HepG2 (cell line): Measurements from ENCODE around the gene SYNE3. TPM values are rescaled to one million over a fixed set of nuclear protein-coding genes. Genes with fewer than 3 reads are reported as not detected.
A peak's percentile ranks its signal among the peaks of the same experiment; 100 is the strongest.

Source experiments
- ATAC-seq: fragments of 200-7000 bp; cut with Tn5 transposase; 3 replicates; pipeline ENCODE4 v1.9.1; 2020; ENCODE audit warnings: mild to moderate bottlenecking, moderate library complexity
- BruUV-seq: library from RNA; stranded (reverse); fragments of 400-500 nt; replicated peaks from 2 replicates; lab custom pipeline; 2021; lab: Mats Ljungman, UMichigan
- CTCF ChIA-PET: fragments of 300-600 bp; formaldehyde crosslinking; extraction: SDS; loops from one replicate; lab custom pipeline; 2021; ENCODE audit warnings: low total read pairs, inconsistent platforms, low intra/inter-chr PET ratio; lab: Yijun Ruan, JAX
- POLR2A ChIA-PET: fragments of 350-600 bp; sonication (Branson Sonifier 250); formaldehyde crosslinking; loops from one replicate; lab custom pipeline; 2020; ENCODE audit warnings: antibody characterized with exemption, inconsistent platforms; lab: Yijun Ruan, JAX
- DNase-seq: peaks from one replicate; pipeline ENCODE4 v3.0.0-alpha.2; 2015; ENCODE audit warnings: low spot score
- FAIRE-seq: peaks from 3 replicates; lab custom pipeline; 2011; peaks lifted over from hg19 to GRCh38; lab: Jason Lieb, UNC
- H2AFZ ChIP-seq: one replicate; pipeline ENCODE4 v1.6.1; 2011; ENCODE audit warnings: low read length, inconsistent platforms
- H3K27ac ChIP-seq: fragments of 300-600 bp; 3 replicates; pipeline ENCODE4 v1.8.0; 2011; ENCODE audit warnings: mixed run types, mild to moderate bottlenecking, mixed read lengths, low read length, inconsistent platforms; ENCODE audit not compliant: insufficient read depth; ENCODE audit errors: extremely low read length
- H3K27me3 ChIP-seq, 2 experiments: fragments of 200-600 bp in 1 of 2; 2 replicates in 1 of 2; 3 replicates in 1 of 2; pipeline versions ENCODE4 v1.6.0 to v1.8.0; 2011; ENCODE audit warnings: low read length in 2 of 2, mild to moderate bottlenecking in 2 of 2, moderate library complexity in 2 of 2, inconsistent platforms in 1 of 2; ENCODE audit not compliant: insufficient read depth in 2 of 2, control insufficient read depth in 1 of 2
- H3K36me3 ChIP-seq, 2 experiments: fragments of 200-600 bp in 1 of 2; replicated peaks in 1 of 2; 2 replicates in 1 of 2; 3 replicates in 1 of 2; pipeline versions ENCODE4 v1.5.1 to v1.8.0; 2011; ENCODE audit warnings: low read length in 2 of 2, inconsistent platforms in 1 of 2; ENCODE audit not compliant: insufficient read depth in 2 of 2, control insufficient read depth in 1 of 2
- H3K4me1 ChIP-seq: 2 replicates; pipeline ENCODE4 v1.5.1; 2012; ENCODE audit warnings: low read length, inconsistent platforms; ENCODE audit not compliant: insufficient read depth
- H3K4me2 ChIP-seq: 2 replicates; pipeline ENCODE4 v1.6.0; 2011; ENCODE audit warnings: low read depth, low read length, inconsistent platforms
- H3K4me3 ChIP-seq, 3 experiments: fragments of 200-600 bp in 1 of 3; sonication (generic), shearing (Covaris generic) in 1 of 3; replicated peaks in 1 of 3; 2 replicates each; pipeline ENCODE4 v1.5.1; 2011 to 2016; ENCODE audit warnings: low read length in 3 of 3, inconsistent platforms in 2 of 3, low read depth in 2 of 3, mild to moderate bottlenecking in 2 of 3, control low read depth in 1 of 3, mixed read lengths in 1 of 3; ENCODE audit not compliant: insufficient read depth in 1 of 3
- H3K79me2 ChIP-seq: one replicate; pipeline ENCODE4 v1.6.1; 2011; ENCODE audit warnings: low read length, inconsistent platforms; ENCODE audit not compliant: insufficient read depth
- H3K9ac ChIP-seq: 2 replicates; pipeline ENCODE4 v1.6.0; 2011; ENCODE audit warnings: mild to moderate bottlenecking, low read depth, low read length, inconsistent platforms; ENCODE audit not compliant: insufficient read depth
- H3K9me3 ChIP-seq: 2 replicates; pipeline ENCODE4 v1.5.1; 2012; ENCODE audit warnings: mild to moderate bottlenecking, low read length
- H4K20me1 ChIP-seq: 2 replicates; pipeline ENCODE4 v1.6.0; 2011; ENCODE audit warnings: inconsistent platforms, mild to moderate bottlenecking, low read length, moderate library complexity; ENCODE audit not compliant: insufficient read depth
- ATM ChIP-seq: fragments of 450-650 bp; IDR thresholded peaks from 2 replicates; pipeline ENCODE4 v1.7.1; 2017; ENCODE audit warnings: mild to moderate bottlenecking, borderline replicate concordance
- CCDC6 ChIP-seq: sonication (generic); formaldehyde crosslinking; IDR thresholded peaks from 2 replicates; pipeline ENCODE4 v1.8.1; 2022; ENCODE audit warnings: mild to moderate bottlenecking, missing genetic modification reagents, moderate library complexity
- DNMT1 ChIP-seq: sonication (generic); formaldehyde crosslinking; IDR thresholded peaks from 2 replicates; pipeline ENCODE4 v1.5.1; 2020; ENCODE audit warnings: mild to moderate bottlenecking, missing genetic modification reagents
- FOXA3 ChIP-seq: IDR thresholded peaks from 2 replicates; pipeline ENCODE4 v1.6.1; 2016; ENCODE audit warnings: missing genetic modification reagents, missing compliant biosample characterization
- HNF4A ChIP-seq: sonication (generic); formaldehyde crosslinking; IDR thresholded peaks from 2 replicates; pipeline ENCODE4 v1.4.0; 2020; ENCODE audit warnings: missing genetic modification reagents
- HOXA9 ChIP-seq: sonication (generic); formaldehyde crosslinking; IDR thresholded peaks from 2 replicates; pipeline ENCODE4 v1.8.1; 2022; ENCODE audit warnings: missing genetic modification reagents, mild to moderate bottlenecking, moderate library complexity, borderline replicate concordance
- MEIS1 ChIP-seq: sonication (generic); formaldehyde crosslinking; IDR thresholded peaks from 2 replicates; pipeline ENCODE4 v1.9.0; 2021; ENCODE audit warnings: mild to moderate bottlenecking, missing genetic modification reagents, moderate library complexity, borderline replicate concordance
- REL ChIP-seq: sonication (generic); formaldehyde crosslinking; conservative IDR thresholded peaks from 2 replicates; pipeline ENCODE4 v1.8.0; 2022; ENCODE audit warnings: mild to moderate bottlenecking, missing genetic modification reagents, moderate library complexity
- SMAD3 ChIP-seq: sonication (generic); formaldehyde crosslinking; IDR thresholded peaks from 2 replicates; pipeline ENCODE4 v1.4.0; 2020; ENCODE audit warnings: missing genetic modification reagents
- SP2 ChIP-seq: sonication (generic); formaldehyde crosslinking; IDR thresholded peaks from 2 replicates; pipeline ENCODE4 v1.5.1; 2020; ENCODE audit warnings: mild to moderate bottlenecking, missing genetic modification reagents
- SUZ12 ChIP-seq: fragments of 150-350 bp; IDR thresholded peaks from 2 replicates; pipeline ENCODE4 v1.6.1; 2014; ENCODE audit warnings: low read depth, low read length
- XBP1 ChIP-seq: sonication (generic); formaldehyde crosslinking; IDR thresholded peaks from 2 replicates; pipeline ENCODE4 v1.5.0; 2020; ENCODE audit warnings: missing genetic modification reagents
- ZFP37 ChIP-seq: sonication (generic); formaldehyde crosslinking; IDR thresholded peaks from 2 replicates; pipeline ENCODE4 v1.4.0; 2020; ENCODE audit warnings: missing genetic modification reagents, borderline replicate concordance
- ZFP82 ChIP-seq: sonication (generic); formaldehyde crosslinking; IDR thresholded peaks from 2 replicates; pipeline ENCODE4 v1.5.1; 2020; ENCODE audit warnings: mild to moderate bottlenecking, missing genetic modification reagents, borderline replicate concordance
- ZNF30 ChIP-seq: sonication (generic); formaldehyde crosslinking; IDR thresholded peaks from 2 replicates; pipeline ENCODE4 v1.5.0; 2020; ENCODE audit warnings: mild to moderate bottlenecking, missing genetic modification reagents
- ZNF326 ChIP-seq: sonication (generic); formaldehyde crosslinking; IDR thresholded peaks from 2 replicates; pipeline ENCODE4 v1.4.0; 2020; ENCODE audit warnings: missing genetic modification reagents, borderline replicate concordance
- ZNF329 ChIP-seq: sonication (generic); formaldehyde crosslinking; IDR thresholded peaks from 2 replicates; pipeline ENCODE4 v1.9.0; 2021; ENCODE audit warnings: low read depth, mild to moderate bottlenecking, missing genetic modification reagents
- ZNF546 ChIP-seq: sonication (generic); formaldehyde crosslinking; conservative IDR thresholded peaks from 2 replicates; pipeline ENCODE4 v1.8.1; 2023; ENCODE audit warnings: mild to moderate bottlenecking, missing genetic modification reagents
- ZNF75D ChIP-seq: sonication (generic); formaldehyde crosslinking; IDR thresholded peaks from 2 replicates; pipeline ENCODE4 v1.8.1; 2023; ENCODE audit warnings: missing genetic modification reagents, mild to moderate bottlenecking, borderline replicate concordance
- ZSCAN22 ChIP-seq: sonication (generic); formaldehyde crosslinking; IDR thresholded peaks from 2 replicates; pipeline ENCODE4 v1.4.0; 2020; ENCODE audit warnings: mild to moderate bottlenecking, missing genetic modification reagents
- ZSCAN31 ChIP-seq: sonication (generic); formaldehyde crosslinking; IDR thresholded peaks from 2 replicates; pipeline ENCODE4 v1.5.0; 2020; ENCODE audit warnings: low read depth, mild to moderate bottlenecking, missing genetic modification reagents
- WGBS: methylation state at CpG from one replicate; pipeline ENCODE4 v1.1.6; 2017; ENCODE audit warnings: low lambda C conversion rate; 5-methylcytosine and 5-hydroxymethylcytosine counted together
- in situ Hi-C: cut with HindIII; loops from 2 replicates; pipeline ENCODE4 v1.10.0; 2017; ENCODE audit warnings: low pct_unique_long_range_greater_than_20kb; ENCODE audit not compliant: extremely low pct_ligation_motif_present
- intact Hi-C: fragments of 100-400 bp; cut with micrococcal nuclease; formaldehyde crosslinking; loops from one replicate; pipeline ENCODE4 v1.10.0; 2022; ENCODE audit not compliant: unreplicated experiment
- polyA plus RNA-seq, 8 experiments: library from polyadenylated mRNA; depleted of rRNA in 3 of 8; stranded (reverse) in 7 of 8; unstranded in 1 of 8; fragments of >200 nt; fragmentation: Illumina TruSeq in 4 of 8; extraction: Trizol in 4 of 8; gene quantifications; 2 replicates each; pipeline versions ENCODE4 v1.2.1 to v1.2.3, GENCODE V29; 2011 to 2016; ENCODE audit warnings: low read depth in 4 of 8, missing spikeins in 1 of 8, mixed read lengths in 1 of 8; ENCODE audit not compliant: insufficient read depth in 1 of 8
- total RNA-seq, 5 experiments: library from RNA; depleted of rRNA; stranded (reverse); fragments of >200 nt; fragmentation: Illumina TruSeq; extraction: Trizol; gene quantifications; 2 replicates each; pipeline ENCODE4 v1.2.3, GENCODE V29; 2016; ENCODE audit warnings: low read depth in 1 of 5

The SYNE3 gene
- total and polyA plus RNA-seq, 2 of the 13 experiments (the other 11 are each of a cell fraction or from before 2014, with no cell fraction given): 7.8 to 8.0 TPM

GRCh38 chr14:95491936-95492608, 24.4 kb downstream of the SYNE3 start:
- Histone ChIP-seq H3K4me2 (no peak overlapping the region), H3K9ac (no peak overlapping the region), H3K4me3 (no peak overlapping the region), H3K79me2 (peaks cover 4% of the 10 kb centered on the region), H3K36me3 (no peaks in the 10 kb centered on the region; a peak in 1 of 5 replicates), H3K27me3 (no peaks in the 10 kb centered on the region), H2AFZ (no peak overlapping the region), H3K4me1 (peaks cover 60% of the 10 kb centered on the region), H4K20me1 (no peaks in the 10 kb centered on the region), H3K27ac (no peak overlapping the region), H3K9me3 (no peaks in the 10 kb centered on the region)
- in situ Hi-C loops (no loop called here), intact Hi-C loops (no loop called here)
- FAIRE-seq: no peak
- 91% methylated on average over 2 of the region's 2 CpGs for WGBS
- no peak for TF ChIP-seq REL (CRISPR knock-in tag)
- TF ChIP-seq HNF4A: no peak
- TF ChIP-seq ZNF546: no peak
- ChIA-PET POLR2A (no interaction called here), CTCF (no interaction called here)
- no peak for ATAC-seq
- DNase-seq: no peak
- no TSS peak for BruUV-seq

GRCh38 chr14:95490727-95491451, 25.6 kb downstream of the SYNE3 start:
- Histone ChIP-seq H3K27ac (peak overlapping the region; percentile 16), H3K4me2 (no peak overlapping the region), H3K4me1 (peaks cover 48% of the 10 kb centered on the region)

More at GRCh38 chr14:95490727-95491451, 25.6 kb downstream of the SYNE3 start:
- Histone ChIP-seq H4K20me1 (no peaks in the 10 kb centered on the region), H3K9ac (no peak overlapping the region), H3K36me3 (no peaks in the 10 kb centered on the region), H3K9me3 (no peaks in the 10 kb centered on the region), H3K27me3 (no peaks in the 10 kb centered on the region), H2AFZ (no peak overlapping the region), H3K4me3 (no peak overlapping the region), H3K79me2 (peaks cover 4% of the 10 kb centered on the region)
- FAIRE-seq: no peak
- 98% methylated on average over 10 of the region's 10 CpGs for WGBS
- TF ChIP-seq ZNF30: no peak
- TF ChIP-seq ZFP82 (CRISPR knock-in tag): no peak
- TF ChIP-seq CCDC6 (CRISPR knock-in tag): no peak
- TF ChIP-seq SP2 (CRISPR knock-in tag): no peak
- no peak for TF ChIP-seq ZFP37 (CRISPR knock-in tag)
- no peak for TF ChIP-seq ZNF326 (CRISPR knock-in tag)
- TF ChIP-seq HOXA9: no peak
- no peak for TF ChIP-seq ZSCAN31 (CRISPR knock-in tag)
- no peak for TF ChIP-seq ZNF75D (CRISPR knock-in tag)
- no peak for TF ChIP-seq MEIS1
- TF ChIP-seq SUZ12: no peak
- TF ChIP-seq DNMT1 (CRISPR knock-in tag): no peak
- no peak for TF ChIP-seq ATM
- no peak for TF ChIP-seq FOXA3
- no peak for TF ChIP-seq ZNF329
- TF ChIP-seq XBP1 (CRISPR knock-in tag): no peak
- TF ChIP-seq SMAD3 (CRISPR knock-in tag): no peak
- TF ChIP-seq ZSCAN22 (CRISPR knock-in tag): no peak
- DNase-seq: no peak
- CTCF ChIA-PET: no interaction called here
- no TSS peak for BruUV-seq
- ATAC-seq: no peak; the same call in 2 of the 3 replicates
- in situ Hi-C loops (no loop called here), intact Hi-C loops (no loop called here)
- POLR2A ChIA-PET: interaction anchor here (0.7 to 1.1 kb wide), 2 partner anchors 32 to 38 kb away, joined by 3 to 4 read pairs; no protein-coding TSS in a partner anchor
